Measurements from ENCODE around the gene PRUNE2. TPM values are rescaled to one million over a fixed set of nuclear protein-coding genes. Genes with fewer than 3 reads are reported as not detected.

PRUNE2 gene
- total RNA-seq, 1 experiment from 2014 or later = 0.48 TPM

DNA sequence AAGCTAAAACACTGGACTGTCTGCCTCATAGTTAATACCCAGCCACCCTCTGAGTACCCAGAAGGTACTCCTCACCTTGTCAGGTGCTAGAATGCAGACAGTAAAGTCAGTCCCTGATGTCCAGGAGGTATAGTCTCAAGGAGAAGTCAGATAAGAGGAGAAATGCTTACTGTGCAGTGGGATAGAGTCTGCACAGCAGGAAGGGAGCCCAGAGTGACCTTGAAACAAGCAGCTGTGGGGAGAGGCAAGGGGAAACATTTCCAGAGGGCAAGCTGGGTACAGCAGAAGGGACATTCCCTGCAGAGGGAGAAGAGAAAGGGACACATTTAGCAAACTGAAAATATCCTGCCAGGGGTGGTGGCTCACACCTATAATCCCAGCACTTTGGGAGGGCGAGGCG is 324.2 kb downstream of the PRUNE2 start:
- Histone ChIP-seq H2AFZ (ENCODE audit: low read length) (no peak overlapping the region), H3K9me3 (ENCODE audit: low read length) (no peaks in the 10 kb centered on the region), H3K9me2 (replicated peaks; ENCODE audit: insufficient read depth, low read length) (no peaks in the 10 kb centered on the region), H3K79me2 (ENCODE audit: low read length) (no peaks in the 10 kb centered on the region), H3K27me3 (ENCODE audit: low read length) (no peaks in the 10 kb centered on the region), H3K4me3 (ENCODE audit: low read length) (no peak overlapping the region), H3K9ac (ENCODE audit: low read length) (no peak overlapping the region), H3K4me2 (ENCODE audit: low read depth, low read length, poor library complexity, severe bottlenecking) (no peak overlapping the region), H3K27ac (ENCODE audit: low read length) (no peak overlapping the region), H3K36me3 (ENCODE audit: insufficient read depth, low read length) (no peaks in the 10 kb centered on the region), H3K4me1 (ENCODE audit: low read length) (peaks cover 29% of the 10 kb centered on the region), H4K20me1 (ENCODE audit: insufficient read depth, low read depth, low read length) (no peaks in the 10 kb centered on the region)
- no peak for DNase-seq

DNA sequence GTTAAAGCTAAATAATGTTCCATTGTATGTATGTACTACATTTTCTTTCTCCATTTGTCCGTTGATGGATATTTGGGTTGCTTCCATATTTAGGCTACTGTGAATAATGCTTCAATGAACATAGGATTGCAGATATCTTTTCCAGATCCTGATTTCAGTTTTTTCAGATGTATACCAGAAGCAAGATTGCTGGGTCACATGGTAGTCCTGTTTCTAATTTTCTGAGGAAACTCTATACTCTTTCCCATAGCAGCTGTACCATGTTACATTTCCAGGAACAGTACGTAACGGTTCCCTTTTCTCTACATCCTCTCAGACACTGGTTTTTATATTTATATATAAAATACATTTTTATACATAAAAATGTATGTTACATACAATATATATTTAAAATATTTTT is 325.1 kb downstream of the PRUNE2 start:
- Histone ChIP-seq H4K20me1 (ENCODE audit: insufficient read depth, low read depth, low read length) (no peaks in the 10 kb centered on the region), H3K79me2 (ENCODE audit: low read length) (no peaks in the 10 kb centered on the region), H2AFZ (ENCODE audit: low read length) (no peak overlapping the region), H3K4me2 (ENCODE audit: low read depth, low read length, poor library complexity, severe bottlenecking) (peak overlapping the region; percentile 24), H3K9me3 (ENCODE audit: low read length) (no peaks in the 10 kb centered on the region), H3K27ac (ENCODE audit: low read length) (no peak overlapping the region), H3K36me3 (ENCODE audit: insufficient read depth, low read length) (no peaks in the 10 kb centered on the region), H3K9me2 (replicated peaks; ENCODE audit: insufficient read depth, low read length) (no peaks in the 10 kb centered on the region), H3K4me1 (ENCODE audit: low read length) (peaks cover 29% of the 10 kb centered on the region), H3K4me3 (ENCODE audit: low read length) (no peak overlapping the region), H3K27me3 (ENCODE audit: low read length) (no peaks in the 10 kb centered on the region), H3K9ac (ENCODE audit: low read length) (no peak overlapping the region)
- DNase-seq = peak; percentile 38

DNA sequence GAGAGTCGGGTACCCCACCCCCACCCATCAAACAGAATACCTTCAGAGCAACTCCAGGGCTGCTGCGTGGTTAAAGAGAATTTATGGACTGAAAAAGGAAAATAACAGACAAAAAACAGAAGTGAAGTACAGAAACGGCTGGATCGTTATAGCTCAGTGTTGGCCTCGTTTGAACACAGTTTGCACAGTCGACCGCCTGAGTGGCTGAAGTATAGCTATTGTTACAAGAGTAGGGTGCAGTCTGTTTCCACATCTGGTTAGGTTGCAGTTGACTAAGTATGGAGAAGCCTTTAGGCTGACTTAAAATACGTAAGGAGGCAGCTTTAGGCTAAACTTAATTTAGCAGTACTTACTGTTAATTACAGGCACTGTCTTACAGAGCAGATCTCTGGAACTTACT is 325.7 kb downstream of the PRUNE2 start:
- Histone ChIP-seq H3K4me2 (ENCODE audit: low read depth, low read length, poor library complexity, severe bottlenecking) (peak overlapping the region; percentile 24), H3K4me3 (ENCODE audit: low read length) (no peak overlapping the region), H3K9me3 (ENCODE audit: low read length) (no peaks in the 10 kb centered on the region), H3K36me3 (ENCODE audit: insufficient read depth, low read length) (no peaks in the 10 kb centered on the region), H3K4me1 (ENCODE audit: low read length) (peaks cover 29% of the 10 kb centered on the region), H3K27ac (ENCODE audit: low read length) (peak overlapping the region; percentile 3; the same call in 1 of the 2 replicates), H3K9ac (ENCODE audit: low read length) (no peak overlapping the region), H3K27me3 (ENCODE audit: low read length) (no peaks in the 10 kb centered on the region), H3K79me2 (ENCODE audit: low read length) (no peaks in the 10 kb centered on the region), H4K20me1 (ENCODE audit: insufficient read depth, low read depth, low read length) (no peaks in the 10 kb centered on the region), H3K9me2 (replicated peaks; ENCODE audit: insufficient read depth, low read length) (no peaks in the 10 kb centered on the region), H2AFZ (ENCODE audit: low read length) (no peak overlapping the region)
- DNase-seq = peak; percentile 76

DNA sequence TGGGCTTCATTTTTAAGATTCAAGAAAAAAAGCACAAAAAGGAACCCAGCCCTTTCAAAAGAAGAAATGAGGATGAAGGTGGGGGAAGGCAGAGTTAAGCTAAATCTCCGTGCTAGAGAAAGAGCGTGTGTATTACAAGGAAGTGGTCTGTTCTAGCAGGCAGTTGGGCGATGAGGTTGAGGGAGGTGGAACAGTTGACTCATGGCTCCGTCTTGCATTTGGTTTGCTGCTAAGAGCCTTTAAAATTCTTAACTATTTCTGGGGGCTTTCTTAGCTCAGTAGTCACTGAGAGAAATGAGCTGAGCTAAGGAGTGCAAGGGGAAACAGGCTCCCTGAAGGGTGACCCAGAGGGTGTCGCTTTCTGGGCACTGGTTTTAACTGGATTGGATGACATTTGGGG is 329.6 kb downstream of the PRUNE2 start:
- no peaks in the 10 kb centered on the region for H3K27me3 ChIP-seq (ENCODE audit: low read length)
- no peak overlapping the region for H3K4me2 ChIP-seq (ENCODE audit: low read depth, low read length, poor library complexity, severe bottlenecking)
- H3K9me3 ChIP-seq (ENCODE audit: low read length) = no peaks in the 10 kb centered on the region
- no peak overlapping the region for H2AFZ ChIP-seq (ENCODE audit: low read length)
- DNase-seq = peak; percentile 74
- no peak overlapping the region for H3K4me3 ChIP-seq (ENCODE audit: low read length)
- H3K4me1 ChIP-seq (ENCODE audit: low read length) = peaks cover 26% of the 10 kb centered on the region
- H3K9ac ChIP-seq (ENCODE audit: low read length) = no peak overlapping the region
- no peaks in the 10 kb centered on the region for H3K36me3 ChIP-seq (ENCODE audit: insufficient read depth, low read length)
- no peaks in the 10 kb centered on the region for H3K79me2 ChIP-seq (ENCODE audit: low read length)
- H3K27ac ChIP-seq (ENCODE audit: low read length) = no peak overlapping the region
- no peaks in the 10 kb centered on the region for H4K20me1 ChIP-seq (ENCODE audit: insufficient read depth, low read depth, low read length)
- H3K9me2 ChIP-seq (replicated peaks; ENCODE audit: insufficient read depth, low read length) = no peaks in the 10 kb centered on the region

GRCh38 chr9:76575761-76576160 is 330.2 kb downstream of the PRUNE2 start:
- Histone ChIP-seq H3K36me3 (ENCODE audit: insufficient read depth, low read length) (no peaks in the 10 kb centered on the region), H3K4me1 (ENCODE audit: low read length) (peaks cover 21% of the 10 kb centered on the region), H3K27me3 (ENCODE audit: low read length) (no peaks in the 10 kb centered on the region), H4K20me1 (ENCODE audit: insufficient read depth, low read depth, low read length) (no peaks in the 10 kb centered on the region), H2AFZ (ENCODE audit: low read length) (no peak overlapping the region), H3K79me2 (ENCODE audit: low read length) (no peaks in the 10 kb centered on the region), H3K9me3 (ENCODE audit: low read length) (0 out of 2 replicates have a peak, but pooled peaks cover 1% of the 10 kb centered on the region), H3K9me2 (replicated peaks; ENCODE audit: insufficient read depth, low read length) (no peaks in the 10 kb centered on the region), H3K9ac (ENCODE audit: low read length) (no peak overlapping the region), H3K4me2 (ENCODE audit: low read depth, low read length, poor library complexity, severe bottlenecking) (no peak overlapping the region), H3K27ac (ENCODE audit: low read length) (no peak overlapping the region), H3K4me3 (ENCODE audit: low read length) (no peak overlapping the region)
- DNase-seq = peak; percentile 15

DNA sequence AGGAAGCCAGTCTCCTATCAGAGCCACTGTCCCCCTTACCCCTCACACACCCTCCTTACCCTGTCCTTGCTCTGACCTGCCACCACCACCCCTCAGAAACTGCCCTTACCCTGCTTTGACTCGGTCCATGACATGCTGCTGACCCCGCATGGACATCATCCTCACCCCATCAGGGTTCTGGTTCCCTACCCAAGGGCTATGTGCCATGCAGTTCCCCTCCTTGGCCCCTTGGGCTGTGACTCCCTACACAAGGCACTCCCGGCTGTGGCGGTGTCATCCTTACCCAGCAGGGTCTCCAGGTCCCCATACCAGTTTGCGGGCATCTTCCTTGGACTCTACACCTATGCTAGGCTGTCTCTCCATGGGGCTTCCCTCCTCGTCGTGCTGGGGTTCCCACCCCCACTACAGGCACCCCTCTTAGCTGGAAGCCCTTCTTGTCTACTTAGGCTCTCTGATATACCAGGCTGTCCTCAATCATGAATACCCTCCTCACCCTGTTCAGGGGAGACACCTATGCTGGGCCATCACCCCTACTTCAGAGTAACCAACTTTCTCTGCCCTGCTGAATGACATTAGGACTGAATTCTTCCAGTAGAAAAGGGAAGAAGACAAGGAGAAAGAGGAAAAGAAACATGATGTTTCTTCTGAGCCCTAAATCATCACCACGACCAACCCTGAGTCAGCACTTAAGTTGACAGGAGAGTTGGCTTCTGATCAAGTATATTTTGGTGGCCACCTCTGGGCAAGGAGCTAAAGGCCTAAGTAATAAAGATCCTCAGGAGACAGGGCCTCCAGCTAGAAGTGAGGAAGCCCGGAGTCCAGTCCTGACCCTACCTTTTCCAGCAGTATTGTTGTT is 331.8 kb downstream of the PRUNE2 start:
- Histone ChIP-seq H4K20me1 (ENCODE audit: insufficient read depth, low read depth, low read length) (no peaks in the 10 kb centered on the region), H3K79me2 (ENCODE audit: low read length) (no peaks in the 10 kb centered on the region), H3K27me3 (ENCODE audit: low read length) (no peaks in the 10 kb centered on the region), H3K9me3 (ENCODE audit: low read length) (0 out of 2 replicates have a peak, but pooled peaks cover 3% of the 10 kb centered on the region), H3K9ac (ENCODE audit: low read length) (no peak overlapping the region), H3K4me1 (ENCODE audit: low read length) (peaks cover 11% of the 10 kb centered on the region), H3K27ac (ENCODE audit: low read length) (no peak overlapping the region), H3K4me2 (ENCODE audit: low read depth, low read length, poor library complexity, severe bottlenecking) (no peak overlapping the region), H3K9me2 (replicated peaks; ENCODE audit: insufficient read depth, low read length) (no peaks in the 10 kb centered on the region), H3K4me3 (ENCODE audit: low read length) (no peak overlapping the region), H2AFZ (ENCODE audit: low read length) (no peak overlapping the region), H3K36me3 (ENCODE audit: insufficient read depth, low read length) (no peaks in the 10 kb centered on the region)
- DNase-seq = peak; percentile 37

DNA sequence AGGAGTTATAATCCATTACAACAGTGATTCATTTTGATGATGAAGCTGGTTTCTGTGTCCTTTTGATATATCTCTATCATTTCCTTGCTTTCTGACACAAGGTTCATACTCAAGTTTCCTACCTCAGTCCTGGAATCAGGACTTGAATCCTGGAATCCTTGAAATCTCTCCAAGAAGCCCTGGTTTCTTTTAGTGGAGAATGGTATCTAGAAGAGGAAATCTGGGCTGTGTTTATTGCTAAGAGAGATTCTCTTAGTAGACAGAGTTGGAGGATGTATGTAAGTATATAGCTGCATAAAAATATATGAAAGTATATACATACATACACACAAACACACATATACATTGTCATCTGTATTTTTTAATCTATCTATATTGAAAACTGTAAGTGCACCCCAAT is 332.5 kb downstream of the PRUNE2 start:
- H3K27ac ChIP-seq (ENCODE audit: low read length) = no peak overlapping the region
- H4K20me1 ChIP-seq (ENCODE audit: insufficient read depth, low read depth, low read length) = no peaks in the 10 kb centered on the region

DNA sequence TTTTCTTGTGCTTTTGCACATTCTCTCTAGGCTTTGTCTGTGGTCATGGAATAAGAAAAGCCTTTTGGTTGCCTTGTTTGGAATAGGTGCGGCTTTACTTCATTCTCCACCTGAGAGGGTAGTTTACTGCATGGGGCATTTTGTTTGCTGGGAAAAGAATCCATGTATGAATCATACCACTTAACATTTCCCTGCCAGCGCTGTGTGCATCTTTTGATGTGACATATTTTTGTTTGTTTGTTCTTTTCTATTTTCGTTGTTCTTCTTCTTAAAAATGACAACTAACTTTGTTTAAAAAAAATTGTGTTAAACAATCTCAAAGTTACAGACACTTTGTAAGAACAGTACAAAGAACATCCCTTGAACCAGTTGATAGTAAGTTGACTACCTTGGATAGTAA is 333.8 kb downstream of the PRUNE2 start:
- no peaks in the 10 kb centered on the region for H3K27me3 ChIP-seq (ENCODE audit: low read length)
- H4K20me1 ChIP-seq (ENCODE audit: insufficient read depth, low read depth, low read length) = no peaks in the 10 kb centered on the region
- no peak overlapping the region for H3K9ac ChIP-seq (ENCODE audit: low read length)
- no peaks in the 10 kb centered on the region for H3K79me2 ChIP-seq (ENCODE audit: low read length)
- peaks cover under 1% of the 10 kb centered on the region for H3K4me1 ChIP-seq (ENCODE audit: low read length)
- DNase-seq = peak; percentile 21
- no peak overlapping the region for H3K27ac ChIP-seq (ENCODE audit: low read length)
- H3K9me3 ChIP-seq (ENCODE audit: low read length) = 0 out of 2 replicates have a peak, but pooled peaks cover 3% of the 10 kb centered on the region
- no peak overlapping the region for H2AFZ ChIP-seq (ENCODE audit: low read length)
- no peak overlapping the region for H3K4me2 ChIP-seq (ENCODE audit: low read depth, low read length, poor library complexity, severe bottlenecking)
- H3K4me3 ChIP-seq (ENCODE audit: low read length) = no peak overlapping the region
- H3K36me3 ChIP-seq (ENCODE audit: insufficient read depth, low read length) = no peaks in the 10 kb centered on the region
- H3K9me2 ChIP-seq (replicated peaks; ENCODE audit: insufficient read depth, low read length) = no peaks in the 10 kb centered on the region

More for the DNA sequence above, 332.5 kb downstream of the PRUNE2 start:
- H3K27me3 ChIP-seq (ENCODE audit: low read length) = no peaks in the 10 kb centered on the region
- no peak overlapping the region for H3K9ac ChIP-seq (ENCODE audit: low read length)
- H3K9me3 ChIP-seq (ENCODE audit: low read length) = 0 out of 2 replicates have a peak, but pooled peaks cover 3% of the 10 kb centered on the region
- H2AFZ ChIP-seq (ENCODE audit: low read length) = no peak overlapping the region
- H3K4me3 ChIP-seq (ENCODE audit: low read length) = no peak overlapping the region
- DNase-seq = peak; percentile 2
- no peaks in the 10 kb centered on the region for H3K9me2 ChIP-seq (replicated peaks; ENCODE audit: insufficient read depth, low read length)
- no peaks in the 10 kb centered on the region for H3K79me2 ChIP-seq (ENCODE audit: low read length)
- no peaks in the 10 kb centered on the region for H3K36me3 ChIP-seq (ENCODE audit: insufficient read depth, low read length)
- H3K4me2 ChIP-seq (ENCODE audit: low read depth, low read length, poor library complexity, severe bottlenecking) = no peak overlapping the region
- peaks cover 11% of the 10 kb centered on the region for H3K4me1 ChIP-seq (ENCODE audit: low read length)

Measured in Karpas-422 (cell line).